Transverse colon (tissue), 4 donors: ENCODE results near the gene PAK6.

Experiments used
- EP300 ChIP-seq: sonication (generic); formaldehyde crosslinking; IDR thresholded peaks from one replicate; pipeline ENCODE4 v1.6.1; 2017; ENCODE audit warnings: antibody characterized with exemption, low read depth
- POLR2A ChIP-seq: fragments of 450-650 bp; IDR thresholded peaks from one replicate; pipeline ENCODE4 v1.6.1; 2016; ENCODE audit warnings: antibody characterized with exemption, mild to moderate bottlenecking, moderate library complexity
- POLR2AphosphoS5 ChIP-seq, 3 donors: sonication (generic); formaldehyde crosslinking; IDR thresholded peaks; one replicate each; pipeline ENCODE4 v1.6.1; 2016; ENCODE audit warnings: antibody characterized with exemption in 3 of 3
- TF ChIP-seq, protein P1 (sequence below), 5 experiments: fragments of 200-600 bp in 3 of 5; fragments of 450-650 bp in 2 of 5; sonication (generic) in 3 of 5; IDR thresholded peaks; 1 replicate in 2 of 5; 2 replicates in 3 of 5; pipeline ENCODE4 v1.5.1; 2016 to 2017; ENCODE audit warnings: antibody characterized with exemption in 5 of 5, inconsistent platforms in 3 of 5, mild to moderate bottlenecking in 2 of 5, moderate library complexity in 1 of 5

DNA sequence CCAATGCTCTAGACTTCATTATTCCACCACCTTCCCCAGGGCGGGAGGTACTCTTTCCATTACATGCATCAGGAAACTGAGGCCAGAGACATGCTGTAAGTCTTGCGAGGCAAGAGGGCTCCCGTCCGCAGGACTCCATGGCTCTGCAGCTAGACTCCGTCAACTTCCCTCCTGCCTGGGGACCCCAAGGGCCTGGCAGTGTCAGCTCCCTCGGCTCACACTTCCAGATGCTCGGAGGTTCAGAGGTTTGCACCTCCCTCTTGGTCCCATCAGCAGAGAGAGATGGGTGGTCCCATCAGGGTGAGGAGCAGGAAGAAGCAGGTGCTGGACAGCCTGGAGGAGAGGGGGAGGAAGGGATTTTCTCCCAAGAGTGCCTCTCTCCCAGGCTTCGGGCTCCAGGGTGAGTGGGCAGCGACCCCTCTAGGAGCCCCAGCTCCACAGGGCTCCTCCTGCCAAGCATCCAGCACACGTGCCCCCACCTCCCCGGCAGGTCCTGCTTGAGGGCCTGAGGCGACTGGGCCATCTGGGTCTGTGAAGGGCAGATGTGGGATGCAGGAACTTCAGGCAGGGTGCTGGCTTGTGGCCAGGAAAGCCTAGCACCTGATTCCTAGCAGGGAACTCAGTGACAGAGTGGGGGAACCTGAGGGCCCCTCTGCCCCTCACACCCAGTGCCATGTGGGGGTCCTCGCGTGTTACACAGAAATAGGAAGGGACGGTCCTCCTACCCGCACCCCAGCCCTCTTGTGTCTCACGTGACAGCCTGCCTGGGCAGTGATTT lies 9.3 kb downstream of the PAK6 start:
- TF ChIP-seq POLR2AphosphoS5 (IDR thresholded peaks at IDR 0.05), result no peak
- TF ChIP-seq, protein P1, sequence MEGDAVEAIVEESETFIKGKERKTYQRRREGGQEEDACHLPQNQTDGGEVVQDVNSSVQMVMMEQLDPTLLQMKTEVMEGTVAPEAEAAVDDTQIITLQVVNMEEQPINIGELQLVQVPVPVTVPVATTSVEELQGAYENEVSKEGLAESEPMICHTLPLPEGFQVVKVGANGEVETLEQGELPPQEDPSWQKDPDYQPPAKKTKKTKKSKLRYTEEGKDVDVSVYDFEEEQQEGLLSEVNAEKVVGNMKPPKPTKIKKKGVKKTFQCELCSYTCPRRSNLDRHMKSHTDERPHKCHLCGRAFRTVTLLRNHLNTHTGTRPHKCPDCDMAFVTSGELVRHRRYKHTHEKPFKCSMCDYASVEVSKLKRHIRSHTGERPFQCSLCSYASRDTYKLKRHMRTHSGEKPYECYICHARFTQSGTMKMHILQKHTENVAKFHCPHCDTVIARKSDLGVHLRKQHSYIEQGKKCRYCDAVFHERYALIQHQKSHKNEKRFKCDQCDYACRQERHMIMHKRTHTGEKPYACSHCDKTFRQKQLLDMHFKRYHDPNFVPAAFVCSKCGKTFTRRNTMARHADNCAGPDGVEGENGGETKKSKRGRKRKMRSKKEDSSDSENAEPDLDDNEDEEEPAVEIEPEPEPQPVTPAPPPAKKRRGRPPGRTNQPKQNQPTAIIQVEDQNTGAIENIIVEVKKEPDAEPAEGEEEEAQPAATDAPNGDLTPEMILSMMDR (IDR thresholded peaks at IDR 0.05), result no peak
- TF ChIP-seq POLR2A, result no peak
- no peak for TF ChIP-seq EP300
